Fibroblast of gingiva (primary cell): ENCODE measurements around the gene NFIB.

Experiments used
- DNase-seq: peaks from one replicate; pipeline ENCODE4 v3.0.0-alpha.2; 2011; ENCODE audit warnings: low read depth

The NFIB gene

GRCh38 chr9:14344941-14345353, 31.0 kb upstream of the NFIB start:
- no peak for DNase-seq

DNA sequence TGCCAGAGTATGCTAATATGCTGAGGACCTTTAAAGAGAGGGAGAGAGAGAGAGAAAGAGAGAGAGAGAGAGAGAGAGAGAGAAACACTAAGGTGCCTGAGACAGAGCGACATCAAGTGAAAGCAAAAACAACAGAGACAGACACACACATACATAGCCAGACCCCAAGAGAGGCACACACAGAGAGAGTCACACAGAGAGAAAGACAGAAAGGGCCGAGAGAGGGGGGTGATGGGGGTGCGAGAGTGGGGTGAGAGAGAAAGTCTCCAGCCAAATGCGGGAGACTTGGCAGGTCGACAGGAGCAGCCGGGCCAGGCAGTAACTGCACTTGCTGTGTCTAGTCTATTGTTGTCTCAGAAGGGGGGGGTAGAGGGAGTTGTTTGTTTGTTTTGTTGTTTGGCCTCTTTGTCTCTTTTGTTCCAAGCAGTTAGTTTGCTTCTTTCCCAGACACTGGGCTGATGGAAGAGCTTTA, 30.1 kb upstream of the NFIB start:
- no peak for DNase-seq

GRCh38 chr9:14343261-14344031, 29.5 kb upstream of the NFIB start:
- no peak for DNase-seq

GRCh38 chr9:14342736-14343135, 28.8 kb upstream of the NFIB start:
- DNase-seq: no peak

DNA sequence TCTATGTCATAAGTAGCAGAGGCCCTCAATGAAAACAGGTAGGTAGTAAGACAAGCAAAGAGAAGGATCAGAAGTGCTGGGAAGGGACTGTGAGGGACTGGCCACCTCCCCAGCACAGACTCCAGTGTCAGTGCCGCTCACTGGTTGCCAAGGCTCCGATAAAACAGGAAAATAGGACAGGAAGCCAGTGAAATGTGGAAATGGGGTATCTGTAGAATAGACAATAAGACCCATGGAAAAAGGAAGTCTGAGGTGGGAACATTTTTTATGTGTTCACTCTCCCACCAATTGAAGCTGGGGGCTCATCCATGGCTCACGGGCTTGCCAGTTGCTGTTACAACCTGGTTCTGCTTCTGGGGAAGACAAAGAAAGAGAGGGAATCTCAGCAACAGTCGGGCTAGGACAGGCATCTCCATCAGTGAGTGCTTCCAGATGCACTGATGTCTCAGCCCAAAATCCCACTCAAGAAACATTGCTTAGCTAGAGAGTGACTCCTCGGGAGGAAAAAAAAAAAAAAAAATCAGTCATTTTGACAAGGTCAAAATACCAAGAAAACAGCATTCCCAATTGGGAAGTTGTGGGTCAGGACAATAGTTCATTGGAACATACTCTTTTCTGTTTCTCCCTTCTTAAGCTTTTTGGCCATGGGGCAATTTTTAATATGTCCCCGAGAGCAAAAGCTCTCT, 27.6 kb upstream of the NFIB start:
- DNase-seq: no peak

DNA sequence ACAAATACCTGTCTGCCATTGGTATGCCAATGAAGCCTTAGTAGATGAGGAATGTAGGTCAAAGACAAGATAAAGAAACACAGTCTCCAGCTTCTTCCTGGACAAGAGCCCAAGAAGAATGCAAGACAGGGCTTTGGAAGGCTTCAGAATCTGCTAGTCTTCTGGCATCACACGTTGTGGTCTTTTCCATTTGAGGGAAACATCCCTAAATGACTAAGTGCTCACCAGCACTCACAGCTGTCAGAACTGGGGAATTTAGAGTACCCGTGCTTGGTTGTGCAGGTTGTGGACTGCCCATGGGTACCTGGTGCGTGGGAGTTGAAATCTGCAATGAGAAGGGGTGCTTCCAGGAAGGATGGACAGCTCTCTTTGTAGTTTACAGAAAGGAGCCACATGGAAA, 27.1 kb upstream of the NFIB start:
- DNase-seq: no peak

DNA sequence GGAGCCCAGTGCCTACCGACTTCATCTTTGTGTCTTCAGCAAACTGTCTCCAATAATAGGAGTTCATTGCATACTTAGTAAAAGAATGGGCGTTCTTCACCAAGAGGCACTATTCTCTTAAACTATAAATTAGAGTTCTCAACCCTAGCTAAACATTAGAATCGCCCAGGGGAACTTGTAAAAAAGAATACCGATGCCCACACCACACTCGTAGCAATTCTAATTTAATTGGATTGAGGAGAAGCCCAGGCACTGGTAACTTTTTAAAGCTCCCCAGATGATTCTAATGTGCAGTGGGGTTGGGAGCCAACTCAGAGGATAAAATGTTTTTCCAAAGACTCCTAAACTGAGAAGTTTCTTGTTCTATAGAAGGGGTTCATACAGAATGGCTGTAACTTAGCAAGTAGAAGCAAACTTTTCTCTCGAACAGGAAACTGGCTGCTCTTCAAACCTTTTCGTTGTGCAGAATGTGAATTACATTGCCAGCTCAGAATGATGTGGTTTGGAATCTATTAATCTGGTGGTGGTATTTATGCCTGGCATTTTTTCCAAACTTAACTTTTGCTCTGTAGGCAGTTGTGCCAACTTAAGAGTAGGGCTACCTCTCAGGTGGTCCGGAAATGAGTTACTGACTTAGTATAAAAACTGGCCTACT, 26.4 kb upstream of the NFIB start:
- no peak for DNase-seq

GRCh38 chr9:14339746-14340145, 25.8 kb upstream of the NFIB start:
- no peak for DNase-seq

- no peak for DNase-seq
Measured at GRCh38 chr9:14337615-14338014, 23.7 kb upstream of the NFIB start.

GRCh38 chr9:14336244-14336643, 22.3 kb upstream of the NFIB start:
- DNase-seq: no peak

GRCh38 chr9:14331120-14331519, 17.2 kb upstream of the NFIB start:
- no peak for DNase-seq

GRCh38 chr9:14327036-14327435, 13.1 kb upstream of the NFIB start:
- no peak for DNase-seq

GRCh38 chr9:14326264-14326826, 12.4 kb upstream of the NFIB start:
- DNase-seq: no peak

GRCh38 chr9:14325147-14325546, 11.2 kb upstream of the NFIB start:
- DNase-seq: no peak

DNA sequence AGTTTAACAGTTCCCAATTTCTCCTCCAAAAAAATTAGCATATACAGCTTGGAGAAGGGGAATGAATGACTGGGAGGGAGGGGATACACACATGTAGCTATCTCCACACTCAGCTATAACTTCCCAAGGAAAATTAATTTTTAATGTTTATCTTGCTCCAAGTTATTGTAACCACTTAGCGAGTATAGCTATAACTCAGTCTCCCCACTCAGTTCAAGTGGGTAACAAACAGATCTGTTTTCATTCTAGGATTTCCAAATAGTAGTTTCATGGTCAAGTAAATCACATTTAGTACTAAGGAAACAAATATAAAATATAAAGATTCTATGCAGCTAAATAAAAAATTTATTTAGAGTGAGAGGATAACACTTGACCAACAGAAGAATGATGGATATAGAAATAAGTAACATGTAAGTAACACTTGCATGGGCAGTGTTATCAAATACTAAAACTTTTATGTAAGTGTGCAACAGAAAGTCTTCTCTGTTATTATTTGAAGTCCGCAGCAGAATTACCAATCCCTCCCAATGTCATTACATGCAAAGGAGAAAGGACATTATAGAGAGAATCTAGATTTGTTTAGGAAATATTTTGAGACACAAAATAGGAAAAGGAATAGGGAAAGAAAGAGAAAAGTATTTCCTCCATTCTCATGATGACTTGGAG, 10.2 kb upstream of the NFIB start:
- DNase-seq: no peak

GRCh38 chr9:14323083-14323971, 9.4 kb upstream of the NFIB start:
- DNase-seq: no peak

DNA sequence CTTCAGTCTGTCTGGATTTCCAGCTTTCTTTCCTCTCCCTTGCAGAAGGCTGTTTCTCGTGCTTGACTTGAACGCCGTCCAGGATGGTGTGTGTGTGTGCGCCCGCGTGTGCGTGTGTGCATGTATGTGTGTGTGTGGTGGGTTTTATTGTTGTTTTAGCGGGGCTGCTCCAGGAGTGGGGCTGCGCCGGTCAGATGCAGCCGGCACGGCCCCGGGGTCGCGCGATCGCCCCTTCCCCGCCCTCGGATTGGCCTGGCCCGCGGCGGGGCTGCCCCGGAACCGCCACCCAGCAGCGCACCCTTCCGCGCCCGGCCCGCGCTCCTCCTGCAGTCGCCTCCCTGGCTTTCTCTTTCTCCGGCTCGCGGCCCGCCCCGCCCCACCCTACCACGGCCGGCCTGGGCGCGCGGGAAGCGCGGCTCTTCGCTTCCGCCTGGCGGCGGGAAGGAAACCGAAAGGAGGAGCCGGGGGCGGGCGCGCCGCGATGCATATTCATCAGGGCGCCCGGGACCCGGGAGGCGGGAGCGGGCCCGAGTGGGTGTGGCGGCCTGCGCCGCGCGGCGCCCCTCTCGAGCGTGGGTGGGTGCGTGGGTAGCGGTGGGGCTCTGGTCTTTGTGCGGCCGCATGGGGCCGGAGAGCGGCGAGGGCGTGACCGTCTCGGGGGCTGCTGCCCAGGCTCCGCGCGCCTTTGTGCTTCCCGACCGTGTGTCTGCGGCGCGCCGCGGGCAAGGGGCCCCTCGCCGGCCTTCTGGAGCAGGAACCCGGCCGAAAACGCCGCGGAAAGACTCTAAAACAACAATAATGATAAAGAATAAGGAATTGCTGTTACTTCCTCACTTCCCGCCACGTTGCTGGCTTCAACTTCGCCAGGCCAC, 8.5 kb upstream of the NFIB start:
- DNase-seq: peak; percentile 92

GRCh38 chr9:14321517-14322130, 7.7 kb upstream of the NFIB start:
- no peak for DNase-seq

DNA sequence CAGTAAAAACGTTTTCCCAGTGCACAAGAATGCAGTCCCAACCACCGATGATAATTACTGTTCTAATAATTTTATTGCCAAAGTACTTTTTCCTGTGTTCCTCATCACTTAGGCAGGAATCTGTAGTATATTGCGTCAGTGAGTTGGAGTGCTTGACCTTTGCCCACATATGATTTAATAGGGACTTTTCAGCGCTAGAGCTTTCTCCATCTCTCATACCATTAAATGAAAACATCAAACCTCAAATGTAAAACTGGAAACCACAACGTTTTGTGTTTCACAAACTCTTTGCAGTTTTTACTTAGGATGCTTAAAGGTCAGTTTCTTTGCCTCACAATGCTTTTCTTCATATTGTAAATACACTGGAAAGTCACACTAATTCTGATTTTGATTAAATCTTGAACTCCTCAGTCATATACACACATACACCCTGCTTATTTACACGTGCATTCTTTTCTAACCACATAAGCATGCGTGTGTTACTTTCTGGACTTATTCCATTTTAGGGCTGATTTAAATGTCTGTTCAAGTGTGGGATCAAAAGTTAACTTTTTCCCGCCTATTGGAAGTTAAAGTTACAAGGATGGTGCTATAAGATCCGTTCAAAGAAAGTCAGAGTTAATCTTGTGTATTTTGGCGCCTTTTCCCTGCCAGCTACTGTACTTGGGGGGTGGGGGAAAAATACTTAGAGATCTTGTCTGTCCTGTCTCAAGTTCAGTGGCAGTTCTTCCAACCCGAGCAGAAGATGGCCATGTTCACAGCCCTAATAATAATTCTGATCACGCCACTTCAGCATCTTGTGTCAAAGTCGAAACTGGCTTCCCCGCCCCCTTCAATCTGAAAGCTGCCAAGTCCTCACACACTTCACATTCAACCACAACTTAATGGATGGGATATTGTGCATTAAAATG, 6.6 kb upstream of the NFIB start:
- DNase-seq: peak; percentile 97
